IPS-11a (cell line): Measurements from ENCODE around the gene PTPN2.
A peak's percentile ranks its signal among the peaks of the same experiment; 100 is the strongest.
"Not testable (repeated sequence)": the region's sequence is repeated elsewhere in the genome, so short reads cannot be mapped to it uniquely, and the experiment has no call there.

ENCODE experiments used
- H3K4me3 ChIP-seq: one replicate; pipeline ENCODE4 v1.5.1; 2013; ENCODE audit warnings: low read depth, low read length, control low read depth

Gene PTPN2

DNA sequence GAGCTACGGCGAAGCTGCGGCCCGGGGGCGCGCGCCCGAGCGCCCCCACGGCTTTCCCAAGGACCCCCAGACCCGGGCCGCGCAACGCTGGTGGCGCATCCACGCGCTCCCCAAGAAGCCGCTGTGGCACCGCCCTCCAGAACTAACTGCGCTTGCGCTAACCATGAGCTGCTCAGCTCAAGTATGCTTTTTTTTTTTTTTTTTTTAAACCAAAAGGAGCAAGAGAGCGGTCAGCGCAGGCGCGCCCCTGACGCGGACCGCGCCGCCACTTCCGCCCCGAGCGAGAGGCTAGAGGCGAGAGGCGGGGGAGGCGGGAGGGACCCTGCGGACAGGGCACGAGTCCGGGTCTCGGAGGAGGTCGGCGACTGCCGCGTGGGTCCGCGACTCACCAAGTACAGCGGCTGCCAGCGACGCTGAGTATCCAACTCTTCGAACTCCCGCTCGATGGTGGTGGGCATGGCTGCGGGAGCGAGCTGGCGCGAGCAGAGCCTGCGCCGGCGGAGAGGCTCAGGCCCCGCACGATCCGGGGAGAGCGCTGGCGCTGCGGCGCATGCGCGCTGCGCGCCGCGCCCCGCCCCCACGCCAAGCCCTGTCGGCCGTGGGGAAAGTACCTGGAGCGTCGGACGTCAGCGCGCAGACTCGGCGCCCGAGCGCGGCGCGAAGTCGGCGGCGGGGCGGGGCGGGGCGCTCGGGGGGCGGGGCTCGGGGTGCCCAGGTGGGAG is at the start of gene PTPN2:
TSS of gene PTPN2 (minus strand) at position 554 of the 722 bp plus-strand sequence. CDS start at position 458, 96 bp downstream.
- H3K4me3 ChIP-seq = peak within 1 kb of the TSS; percentile 87

DNA sequence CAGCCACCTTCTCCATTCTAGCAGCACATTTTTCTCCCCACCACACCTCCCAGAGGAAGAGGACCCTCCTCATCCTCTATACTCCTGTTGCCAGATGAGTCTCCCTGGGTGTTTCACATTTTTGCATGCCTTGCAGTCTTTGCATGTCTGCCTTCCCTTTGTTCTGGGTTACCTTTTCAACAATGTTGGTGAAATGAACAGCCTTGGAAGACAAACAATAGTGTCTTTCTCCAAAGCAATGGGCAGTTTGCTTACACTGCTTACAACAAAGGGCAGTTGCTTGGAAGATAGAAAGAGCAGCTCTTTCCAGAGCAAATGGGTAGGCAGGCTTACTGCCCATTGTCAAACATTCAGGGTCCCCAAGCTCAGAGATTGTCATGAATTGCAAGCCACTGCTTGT is 49.3 kb upstream of the PTPN2 start:
- H3K4me3 ChIP-seq = no peak overlapping the region

DNA sequence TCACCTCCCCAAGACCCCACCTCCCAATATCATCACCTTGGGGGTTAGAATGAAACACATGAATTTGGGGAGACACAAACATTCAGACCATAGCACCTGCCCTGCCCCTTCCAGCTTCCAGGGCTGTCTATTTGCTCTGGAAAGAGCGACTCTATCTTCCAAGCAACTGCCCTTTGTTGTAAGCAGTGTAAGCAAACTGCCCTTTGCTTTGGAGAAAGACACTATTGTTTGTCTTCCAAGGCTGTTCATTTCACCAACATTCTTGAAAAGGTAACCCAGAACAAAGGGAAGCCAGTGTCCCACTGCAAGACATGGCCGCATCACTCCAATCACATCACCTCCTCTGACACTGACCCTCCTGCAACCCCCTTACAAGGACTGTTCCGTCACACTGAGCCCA is 46.9 kb upstream of the PTPN2 start:
- no peak overlapping the region for H3K4me3 ChIP-seq

DNA sequence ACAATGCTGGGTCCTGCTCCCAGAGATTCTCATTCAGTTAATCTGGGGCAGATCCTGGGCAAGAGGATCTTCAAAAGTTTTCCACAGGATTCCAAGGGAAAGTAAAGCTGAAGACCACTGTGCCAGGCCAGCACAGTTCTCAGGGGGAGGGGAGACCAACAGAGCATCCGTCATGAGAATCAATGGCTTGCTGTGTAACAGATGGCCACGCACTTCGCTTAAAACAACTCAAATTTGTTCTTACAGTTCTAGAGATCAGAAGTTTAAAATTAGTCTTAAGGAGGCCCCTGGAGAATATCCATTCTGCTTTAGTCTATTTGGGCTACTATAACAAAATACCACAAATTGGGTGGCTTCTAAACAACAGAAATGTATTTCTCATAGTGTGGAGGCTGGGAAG is 46.3 kb upstream of the PTPN2 start:
- H3K4me3 ChIP-seq = no peak overlapping the region

DNA sequence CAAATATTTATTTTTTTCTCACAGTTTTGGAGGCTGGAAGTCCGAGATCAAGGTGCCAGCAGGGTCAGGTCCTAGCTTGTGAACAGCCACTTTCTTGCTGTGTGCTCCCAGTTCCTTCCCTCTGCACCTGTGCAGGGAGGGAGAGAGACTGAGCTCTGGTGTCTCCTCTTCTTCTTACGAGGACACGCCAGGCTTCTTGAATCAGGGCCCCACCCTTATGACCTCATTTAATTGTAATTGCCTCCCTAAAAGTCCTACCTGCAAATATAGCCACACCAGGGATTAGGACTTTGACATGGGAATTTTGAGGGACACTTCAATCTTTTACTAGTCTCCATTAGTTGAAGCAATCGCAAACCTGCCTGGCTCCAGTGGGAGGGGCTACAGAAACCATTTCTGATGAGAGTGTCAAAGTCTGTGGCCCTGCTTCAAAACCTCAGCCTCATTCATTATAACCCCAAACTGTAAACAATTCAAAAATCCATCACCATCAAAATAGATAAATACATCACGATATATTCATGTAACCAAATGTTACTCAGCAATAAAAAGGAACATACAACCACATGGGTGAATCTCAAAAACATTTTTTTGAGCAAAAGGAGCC is 45.5 kb upstream of the PTPN2 start:
- no peak overlapping the region for H3K4me3 ChIP-seq

DNA sequence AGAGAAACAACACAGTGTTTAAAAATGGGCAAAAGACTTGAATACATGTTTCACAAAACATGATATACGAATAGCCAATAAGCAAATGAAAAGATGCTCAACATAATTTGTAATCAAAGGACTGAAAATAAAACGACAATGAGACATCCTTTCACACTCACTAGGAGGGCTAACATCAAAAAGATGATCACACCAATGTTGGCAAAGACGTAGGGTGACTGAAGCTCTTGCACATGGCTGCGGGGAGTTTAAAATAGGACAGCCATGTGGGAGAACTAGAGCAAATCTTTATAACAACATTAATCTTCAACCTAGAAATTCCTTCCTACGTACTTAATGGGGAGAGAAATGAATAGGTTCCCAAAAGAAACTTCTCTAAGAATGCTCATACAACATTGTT is 44.6 kb upstream of the PTPN2 start:
- no peak overlapping the region for H3K4me3 ChIP-seq

DNA sequence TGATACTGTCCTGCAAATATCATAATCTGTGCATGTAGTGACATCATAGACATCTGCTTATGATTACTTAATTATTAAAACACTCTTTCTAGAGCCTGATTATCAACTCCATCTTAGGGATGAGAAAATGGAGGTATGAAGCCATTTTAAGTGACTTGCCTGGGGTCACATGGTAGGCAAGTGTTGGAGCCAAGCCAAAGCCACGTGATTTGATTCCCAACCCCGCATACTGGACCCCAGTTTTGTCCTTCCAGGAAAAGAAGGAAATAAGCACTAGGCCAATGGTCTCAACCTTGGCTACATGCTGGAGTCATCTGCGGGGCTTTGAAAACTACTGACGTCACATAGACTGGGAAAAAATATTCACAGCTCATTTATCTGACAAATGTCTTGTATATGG is 44.2 kb upstream of the PTPN2 start:
- no peak overlapping the region for H3K4me3 ChIP-seq

DNA sequence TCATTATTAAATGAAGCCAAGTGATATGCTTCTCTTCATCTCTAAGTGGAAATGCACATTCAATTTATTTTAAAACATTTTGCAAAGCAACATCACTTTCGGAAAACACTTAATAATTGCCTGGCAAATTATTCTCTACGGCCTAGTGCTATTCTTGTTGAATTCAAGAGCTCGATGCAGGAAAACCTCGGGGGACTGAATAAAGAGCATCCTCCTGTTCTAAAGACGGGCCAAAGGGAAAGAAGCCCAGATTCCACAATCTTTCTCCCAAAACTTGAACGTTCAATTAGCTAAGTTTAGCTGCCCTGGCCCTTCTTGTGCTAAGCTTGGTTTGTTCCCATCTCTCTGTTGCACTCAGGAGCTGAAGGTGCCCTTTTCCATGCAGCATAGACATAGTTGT is 40.6 kb upstream of the PTPN2 start:
- H3K4me3 ChIP-seq = no peak overlapping the region

DNA sequence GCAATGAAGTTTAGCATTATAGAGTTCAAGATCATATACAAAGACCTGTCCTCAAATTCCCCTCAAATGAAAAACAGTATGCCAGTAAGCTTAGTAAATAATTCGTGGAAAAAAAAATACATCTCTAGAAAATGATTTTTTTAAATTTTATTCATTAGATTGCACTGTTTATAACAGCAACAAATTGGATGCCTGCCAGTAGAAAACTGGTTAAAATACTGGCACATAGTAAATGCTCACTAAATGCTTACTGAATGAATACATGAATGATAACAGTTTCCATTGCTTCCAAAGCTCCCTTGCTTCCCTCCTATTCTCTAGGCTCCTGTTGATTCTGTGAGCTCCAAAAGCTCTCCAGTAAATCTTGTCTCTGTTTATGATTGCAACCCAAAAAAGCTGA is 38.2 kb upstream of the PTPN2 start:
- H3K4me3 ChIP-seq = no peak overlapping the region

DNA sequence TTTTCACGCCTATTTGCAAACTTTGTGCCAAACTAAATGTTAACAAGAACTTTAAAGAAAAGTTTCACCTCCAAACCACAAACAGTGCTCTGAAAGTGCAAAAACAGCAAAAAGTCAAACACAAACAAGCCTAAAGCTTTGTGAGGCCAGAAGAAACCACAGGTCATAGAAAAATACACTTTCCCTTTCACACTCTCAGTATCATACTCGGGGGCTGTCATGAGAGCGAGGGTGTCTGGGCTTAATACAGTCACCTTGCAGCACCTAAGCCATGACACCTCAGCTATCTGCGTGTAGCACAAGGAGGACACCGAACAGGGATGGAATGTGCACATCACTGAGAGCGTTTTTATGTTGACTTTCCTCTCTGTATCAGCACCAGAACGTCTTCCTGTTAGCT is 37.1 kb upstream of the PTPN2 start:
- no peak overlapping the region for H3K4me3 ChIP-seq

DNA sequence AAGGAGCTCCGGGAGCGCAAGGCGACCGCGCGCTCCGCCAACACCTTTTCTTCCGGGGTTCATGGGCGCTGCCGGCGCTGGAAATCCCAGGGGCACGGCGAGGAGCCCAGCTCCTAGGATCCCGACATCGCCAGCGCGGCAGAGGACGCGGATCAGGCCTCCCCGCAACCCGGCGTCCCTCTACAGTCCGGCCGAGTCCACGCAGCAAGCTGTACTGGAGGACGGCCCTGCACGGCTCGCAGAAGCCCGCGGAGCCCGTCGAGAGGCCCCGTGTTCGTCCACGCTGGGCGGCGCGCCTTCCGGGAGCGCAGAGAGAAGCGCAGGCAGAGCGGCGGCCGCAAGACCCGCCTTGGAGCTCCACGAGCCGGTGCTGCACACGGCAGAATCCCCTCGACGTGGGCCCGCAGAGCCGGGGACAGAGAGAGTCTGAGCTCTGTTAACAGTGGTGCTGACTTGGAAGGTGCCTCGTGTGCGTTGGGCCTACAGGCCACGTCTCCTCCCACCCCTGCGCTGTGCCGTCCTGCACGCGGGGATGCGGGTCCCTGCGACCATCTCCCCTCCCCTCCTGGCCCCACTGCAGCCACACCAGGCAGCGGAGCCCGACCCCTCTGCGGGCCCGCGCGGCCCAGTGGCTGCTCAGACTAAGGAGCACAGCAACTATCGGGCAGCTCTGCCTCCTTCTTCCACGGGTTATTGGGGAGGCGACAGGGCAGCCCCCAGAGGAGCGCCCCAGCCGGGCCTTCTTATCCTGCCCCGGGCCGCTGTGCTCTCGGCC is 28.1 kb upstream of the PTPN2 start:
- H3K4me3 ChIP-seq = no peak overlapping the region

DNA sequence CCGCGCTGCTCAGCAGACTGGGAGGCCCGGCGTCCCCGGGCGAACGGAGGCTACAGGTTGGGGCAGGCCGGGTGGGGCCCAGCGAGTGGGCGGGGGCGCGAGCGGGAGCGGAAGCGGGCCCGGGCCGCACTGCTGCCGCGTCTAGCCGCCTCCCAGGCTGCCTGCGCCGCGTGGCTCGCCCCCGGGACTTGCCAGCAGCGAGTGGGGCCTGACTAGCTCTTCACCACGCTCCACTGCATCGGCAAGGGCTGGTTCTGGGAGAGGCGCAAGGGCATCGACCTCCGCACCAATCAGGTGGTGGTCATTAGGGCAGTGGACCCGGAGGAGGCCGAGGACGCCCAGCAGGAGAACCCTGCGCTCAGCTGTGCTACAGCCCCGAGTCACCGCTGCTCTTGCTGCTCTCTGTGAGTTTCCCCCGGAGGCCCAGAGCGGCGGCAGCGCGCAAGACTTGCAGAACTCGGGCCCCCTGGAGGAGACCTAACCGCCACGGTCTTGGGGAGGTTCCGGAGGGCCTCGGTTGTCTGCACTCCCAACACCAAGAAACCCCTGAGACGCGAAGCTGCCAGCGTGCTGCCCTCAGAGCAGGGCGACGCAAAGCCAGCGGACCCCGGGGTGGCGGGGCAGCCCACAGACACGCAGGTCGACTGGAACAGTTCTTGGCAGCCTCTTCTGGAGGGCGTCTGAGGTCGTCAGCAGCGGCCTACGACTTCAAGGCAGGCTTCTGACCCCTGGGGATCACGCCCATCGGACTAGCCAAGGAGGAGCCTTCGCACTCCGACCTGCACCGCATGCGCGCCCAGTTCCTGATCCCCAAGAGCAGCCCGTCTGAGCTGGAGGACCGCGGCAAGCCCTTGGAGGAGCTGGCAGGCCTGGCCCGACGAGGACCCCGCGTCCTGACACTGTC is 27.2 kb upstream of the PTPN2 start:
- H3K4me3 ChIP-seq = no peak overlapping the region

DNA sequence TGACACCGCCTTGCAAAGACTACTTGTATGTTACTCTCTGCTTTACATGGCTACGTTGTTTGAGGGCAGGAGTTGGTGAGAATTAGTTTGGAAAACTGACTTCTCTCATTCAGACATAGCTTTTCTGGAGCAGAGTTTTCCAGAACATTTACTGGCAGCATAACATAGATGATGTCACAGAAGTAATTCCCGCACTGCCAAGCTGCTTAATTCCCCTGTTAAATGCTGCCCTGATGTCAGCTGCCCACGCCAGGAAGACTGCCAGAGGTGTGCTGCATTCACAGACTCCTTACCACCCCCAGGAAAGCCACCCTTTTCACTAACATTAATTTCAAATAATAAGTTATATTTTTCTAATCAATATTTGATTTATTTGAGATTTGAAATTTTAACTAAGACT is 24.7 kb upstream of the PTPN2 start:
- no peak overlapping the region for H3K4me3 ChIP-seq

DNA sequence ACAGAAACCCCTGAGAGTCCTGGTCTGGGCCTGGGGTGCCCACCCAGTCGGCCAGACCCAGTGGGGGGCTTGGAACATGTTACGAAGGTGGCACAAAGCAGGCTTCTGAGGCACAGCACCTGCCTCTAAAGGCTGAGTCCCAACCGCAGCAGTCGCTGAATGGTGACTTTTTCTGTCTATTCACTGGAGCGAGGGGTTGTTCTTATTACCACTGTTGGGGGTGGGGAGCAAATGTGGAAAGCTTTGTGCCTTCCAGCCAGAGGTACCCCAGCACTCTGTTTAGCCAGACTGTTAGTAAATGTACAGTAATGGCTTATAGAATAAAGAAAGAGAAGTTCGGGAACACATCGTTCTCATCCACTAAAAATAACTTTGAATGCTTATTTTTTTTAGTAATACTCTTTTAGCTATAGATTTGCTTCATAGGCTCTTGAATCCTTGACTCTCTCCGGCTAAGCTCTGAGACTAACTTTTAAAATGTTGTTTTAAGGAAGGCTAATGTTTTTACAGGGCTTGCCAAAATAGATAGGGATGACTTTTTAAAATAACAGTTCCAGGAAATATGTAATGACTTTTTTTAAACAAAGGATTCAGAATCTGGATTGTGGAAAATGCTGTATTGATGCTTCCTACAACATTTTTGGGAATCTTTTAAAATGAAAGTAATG is 23.4 kb upstream of the PTPN2 start:
- H3K4me3 ChIP-seq = no peak overlapping the region

DNA sequence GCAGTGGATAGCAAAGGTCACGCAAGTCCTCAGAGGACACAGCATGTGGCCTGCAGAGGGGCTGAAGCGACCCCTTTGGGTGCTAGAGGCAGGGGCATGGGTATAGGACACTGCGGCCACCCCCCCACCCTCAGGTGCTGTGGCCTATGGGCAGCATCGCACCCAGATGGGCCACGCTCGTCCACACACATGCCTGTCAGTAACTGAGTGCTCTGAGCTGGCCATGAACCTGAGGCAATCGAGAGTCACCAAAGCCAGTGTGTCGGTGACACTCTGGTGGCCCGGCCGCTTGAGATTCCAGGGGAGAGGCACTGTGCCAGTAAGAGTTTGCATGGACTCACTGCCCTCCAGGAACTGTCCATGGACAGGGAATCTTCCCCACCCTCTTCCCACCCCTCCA is 22.7 kb upstream of the PTPN2 start:
- no peak overlapping the region for H3K4me3 ChIP-seq

DNA sequence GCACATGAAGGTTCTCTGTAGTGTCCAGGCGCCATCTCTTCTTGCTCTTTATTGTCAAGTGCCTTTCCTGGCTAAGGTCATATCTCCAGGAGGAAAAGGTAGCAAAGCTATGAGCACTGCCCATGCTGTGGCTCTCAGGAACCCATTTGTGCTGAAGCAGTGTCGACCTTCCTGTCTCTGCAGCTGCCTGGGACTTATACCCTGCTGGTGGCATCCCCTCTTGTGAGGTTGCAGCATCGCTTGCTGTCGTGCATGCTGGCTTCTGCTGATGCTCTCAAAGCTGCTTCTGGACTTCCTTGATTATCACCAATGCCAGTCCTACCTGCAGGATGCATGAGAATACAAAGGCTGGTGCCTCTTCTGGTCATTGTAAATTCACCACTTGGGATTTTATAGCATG is 22.1 kb upstream of the PTPN2 start:
- H3K4me3 ChIP-seq = no peak overlapping the region

DNA sequence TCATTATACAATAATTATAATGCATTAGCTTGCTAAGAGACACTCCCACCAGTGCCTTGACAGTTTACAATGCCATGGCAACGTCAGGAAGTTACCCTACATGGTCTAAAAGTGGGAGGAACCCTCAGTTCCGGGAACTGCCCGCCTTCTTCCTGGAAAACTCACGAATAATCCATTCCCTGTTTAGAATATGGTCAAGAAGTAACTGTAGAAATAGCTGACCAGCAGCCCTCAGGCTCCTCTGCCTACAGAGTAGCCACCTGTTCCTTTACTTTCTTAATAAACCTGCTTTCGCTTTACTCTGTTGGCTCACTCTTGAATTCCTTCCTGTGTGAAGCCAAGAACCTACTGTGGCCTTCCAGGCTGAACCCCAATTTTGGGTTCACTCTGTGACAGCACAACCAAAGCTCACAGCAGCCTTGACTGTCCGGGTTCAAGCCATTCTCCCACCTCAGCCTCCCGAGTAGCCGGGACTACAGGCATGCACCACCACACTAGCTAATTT is 20.0 kb upstream of the PTPN2 start:
- H3K4me3 ChIP-seq = no peak overlapping the region

DNA sequence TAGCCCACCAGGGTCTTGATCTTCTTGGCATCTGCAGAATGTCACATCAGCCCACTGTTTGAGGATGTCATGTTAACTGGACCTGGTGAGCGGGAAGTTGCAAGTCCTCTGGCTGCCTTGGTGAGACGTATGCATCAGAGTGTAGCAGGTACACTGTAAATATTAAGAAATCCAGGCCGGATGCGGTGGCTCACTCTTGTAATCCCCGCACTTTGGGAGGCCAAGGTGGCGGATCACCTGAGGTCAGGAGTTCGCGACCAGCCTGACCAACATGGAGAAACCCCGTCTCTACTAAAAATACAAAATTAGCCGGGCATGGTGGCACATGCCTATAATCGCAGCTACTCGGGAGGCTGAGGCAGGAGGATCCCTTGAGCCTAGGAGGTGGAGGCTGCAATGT is 17.2 kb upstream of the PTPN2 start:
- H3K4me3 ChIP-seq = not testable (repeated sequence)

DNA sequence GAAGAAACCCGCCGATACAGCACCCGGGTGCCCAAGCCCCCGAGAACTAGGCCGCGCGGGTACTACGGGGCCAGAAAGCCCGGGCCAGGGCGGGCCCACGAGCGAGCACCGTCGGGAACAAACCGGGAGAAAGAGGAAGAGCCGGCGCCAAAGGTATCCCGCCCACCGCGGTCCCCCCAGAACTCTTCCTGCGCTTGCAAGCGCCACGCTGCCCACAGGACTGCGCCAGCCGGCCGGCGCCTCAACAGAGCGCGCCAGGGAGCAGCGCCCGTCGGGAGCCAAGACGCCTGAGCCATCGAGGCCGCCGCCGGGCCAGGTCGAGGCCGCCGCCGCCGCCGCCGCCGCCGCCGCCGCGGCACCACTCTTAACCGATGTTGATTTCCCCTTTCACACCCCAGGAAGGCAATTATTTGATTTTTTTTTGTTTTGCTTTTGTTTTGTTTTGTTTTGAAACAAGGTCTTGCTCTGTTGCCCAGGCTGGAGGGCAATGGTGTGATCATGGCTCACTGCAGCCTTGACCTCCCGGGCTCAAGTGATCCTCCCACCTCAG is 12.8 kb upstream of the PTPN2 start:
- H3K4me3 ChIP-seq = not testable (repeated sequence)

DNA sequence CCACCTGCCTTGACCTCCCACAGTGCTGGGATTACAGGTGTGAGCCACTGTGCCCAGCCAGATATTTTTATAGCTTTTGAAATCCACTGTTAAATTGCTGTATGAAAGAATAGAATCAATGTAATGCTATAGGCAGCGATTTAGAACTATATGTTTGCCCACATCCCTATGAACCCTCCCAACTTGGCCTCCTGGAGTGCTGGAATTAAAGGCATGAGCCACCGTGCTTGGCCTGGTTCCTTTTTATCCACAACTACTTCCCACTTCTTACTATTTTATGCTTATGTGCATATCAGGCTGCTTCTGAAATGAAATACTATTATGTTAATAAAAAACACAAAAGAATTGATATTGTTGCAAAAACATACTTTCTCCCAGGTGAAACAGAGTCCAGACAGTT is 11.6 kb upstream of the PTPN2 start:
- H3K4me3 ChIP-seq = no peak overlapping the region
